Hepatocyte (in vitro differentiated cells): ENCODE results near the gene MYO18B. TPM values are rescaled to one million over a fixed set of nuclear protein-coding genes. Genes with fewer than 3 reads are reported as not detected.

ENCODE experiments used
- DNase-seq: peaks from one replicate; pipeline ENCODE4 v3.0.0-alpha.2; 2016; ENCODE audit warnings: low spot score
- H2AFZ ChIP-seq: fragments of 200-600 bp; sonication (generic); 2 replicates; pipeline ENCODE4 v1.6.0; 2016; ENCODE audit warnings: antibody characterized with exemption, mild to moderate bottlenecking
- H3K27ac ChIP-seq: fragments of 200-600 bp; sonication (generic); 2 replicates; pipeline ENCODE4 v1.5.1; 2016; ENCODE audit warnings: mild to moderate bottlenecking
- H3K27me3 ChIP-seq: fragments of 200-600 bp; sonication (generic); 2 replicates; pipeline ENCODE4 v1.6.1; 2016
- H3K36me3 ChIP-seq: fragments of 200-600 bp; sonication (generic); replicated peaks from 2 replicates; pipeline ENCODE4 v1.5.1; 2016; ENCODE audit warnings: low read depth; ENCODE audit not compliant: insufficient read depth
- H3K4me1 ChIP-seq: fragments of 200-600 bp; sonication (generic); 2 replicates; pipeline ENCODE4 v1.5.1; 2016; ENCODE audit warnings: mild to moderate bottlenecking, moderate library complexity; ENCODE audit not compliant: insufficient read depth
- H3K4me2 ChIP-seq: fragments of 200-600 bp; sonication (generic); 2 replicates; pipeline ENCODE4 v1.6.0; 2016
- H3K4me3 ChIP-seq: fragments of 200-600 bp; sonication (generic); 2 replicates; pipeline ENCODE4 v1.5.1; 2016; ENCODE audit warnings: mild to moderate bottlenecking
- H3K79me2 ChIP-seq: fragments of 200-600 bp; sonication (generic); 2 replicates; pipeline ENCODE4 v1.6.0; 2017; ENCODE audit warnings: mild to moderate bottlenecking
- H3K9me2 ChIP-seq: fragments of 200-600 bp; sonication (generic); replicated peaks from 2 replicates; pipeline ENCODE4 v1.6.0; 2017; ENCODE audit warnings: mild to moderate bottlenecking; ENCODE audit not compliant: insufficient read depth
- H3K9me3 ChIP-seq: fragments of 200-600 bp; sonication (generic); 2 replicates; pipeline ENCODE4 v1.5.1; 2016; ENCODE audit warnings: low read depth, mild to moderate bottlenecking
- H4K20me1 ChIP-seq: fragments of 200-600 bp; sonication (generic); 2 replicates; pipeline ENCODE4 v1.6.0; 2016; ENCODE audit warnings: mild to moderate bottlenecking; ENCODE audit not compliant: insufficient read depth, poor library complexity, severe bottlenecking
- EZH2 ChIP-seq: fragments of 200-600 bp; sonication (generic); IDR thresholded peaks from 2 replicates; pipeline ENCODE4 v1.6.1; 2016; ENCODE audit warnings: antibody characterized with exemption, mild to moderate bottlenecking, borderline replicate concordance
- EZH2phosphoT487 ChIP-seq: fragments of 200-600 bp; sonication (generic); IDR thresholded peaks from one replicate; pipeline ENCODE4 v1.6.1; 2018; ENCODE audit warnings: antibody characterized with exemption, mild to moderate bottlenecking, low read depth, moderate library complexity; ENCODE audit not compliant: unreplicated experiment, severe bottlenecking
- WGBS: methylation state at CpG from one replicate; pipeline ENCODE4 v1.1.6; 2016; ENCODE audit warnings: low lambda C conversion rate; ENCODE audit errors: missing lambda C conversion rate; 5-methylcytosine and 5-hydroxymethylcytosine counted together
- polyA plus RNA-seq: library from polyadenylated mRNA; unstranded; fragments of >200 nt; fragmentation: Nextera tagmentation; extraction: Ambion mirVana; gene quantifications from 2 replicates; pipeline ENCODE4 v1.2.1, GENCODE V29; 2016
- total RNA-seq: library from RNA; depleted of rRNA; stranded (reverse); fragments of >200 nt; gene quantifications from 2 replicates; pipeline ENCODE4 v1.2.3, GENCODE V29; 2014
- TF ChIP-seq, protein P1 (sequence below): fragments of 200-600 bp; sonication (generic); IDR thresholded peaks from 2 replicates; pipeline ENCODE4 v1.5.1; 2016; ENCODE audit warnings: antibody characterized with exemption, mild to moderate bottlenecking; ENCODE audit not compliant: poor library complexity

MYO18B gene
- total and polyA plus RNA-seq, 2 experiments from 2014 or later, result 0.23 TPM; not detected in 1

DNA sequence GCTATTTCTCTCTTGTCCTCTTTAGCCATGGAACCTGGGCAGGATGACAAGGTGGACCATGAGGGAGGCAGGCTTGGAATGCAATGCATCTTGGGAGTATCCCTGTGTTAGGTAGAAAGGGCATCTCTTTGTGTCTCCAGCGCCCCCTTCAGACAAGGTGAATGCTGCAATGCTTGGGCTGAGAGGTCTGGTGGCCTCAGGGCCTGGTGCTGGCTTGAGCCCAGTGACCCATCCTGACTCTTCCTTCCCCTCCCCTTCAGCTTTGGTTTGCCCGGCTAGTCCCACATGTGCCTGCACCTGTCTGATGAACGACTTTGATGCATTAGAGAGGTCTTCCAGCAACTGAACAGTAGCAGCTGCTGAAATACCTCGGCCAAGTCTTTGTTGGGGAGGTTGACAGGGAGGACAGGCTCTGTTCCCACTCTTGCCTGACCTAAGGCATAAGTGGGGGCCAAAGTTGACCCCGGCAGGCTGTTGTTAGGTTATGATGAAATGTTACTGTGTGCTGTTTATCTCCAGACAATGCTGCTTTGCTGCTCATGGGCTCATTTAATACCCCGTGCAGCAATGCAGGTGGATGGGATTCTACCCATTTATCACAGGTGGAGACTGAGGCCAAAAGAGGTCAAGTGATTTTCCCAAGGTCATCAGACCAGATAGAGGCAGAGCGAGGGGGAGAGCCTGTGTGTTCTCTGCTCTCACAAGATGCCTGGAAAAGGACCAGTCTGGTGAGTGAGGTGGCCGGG lies 22.5 kb downstream of the MYO18B start:
- WGBS, result 74% methylated on average over 8 of the region's 8 CpGs
- Histone ChIP-seq H2AFZ (no peak overlapping the region), H3K4me1 (peaks cover 17% of the 10 kb centered on the region), H3K9me2 (no peaks in the 10 kb centered on the region), H4K20me1 (no peaks in the 10 kb centered on the region), H3K79me2 (no peaks in the 10 kb centered on the region), H3K36me3 (no peaks in the 10 kb centered on the region), H3K27me3 (no peaks in the 10 kb centered on the region), H3K27ac (no peak overlapping the region), H3K4me3 (no peak overlapping the region), H3K4me2 (no peak overlapping the region), H3K9me3 (no peaks in the 10 kb centered on the region)
- TF ChIP-seq EZH2 (no peak), EZH2phosphoT487 (no peak)
- TF ChIP-seq, protein P1, sequence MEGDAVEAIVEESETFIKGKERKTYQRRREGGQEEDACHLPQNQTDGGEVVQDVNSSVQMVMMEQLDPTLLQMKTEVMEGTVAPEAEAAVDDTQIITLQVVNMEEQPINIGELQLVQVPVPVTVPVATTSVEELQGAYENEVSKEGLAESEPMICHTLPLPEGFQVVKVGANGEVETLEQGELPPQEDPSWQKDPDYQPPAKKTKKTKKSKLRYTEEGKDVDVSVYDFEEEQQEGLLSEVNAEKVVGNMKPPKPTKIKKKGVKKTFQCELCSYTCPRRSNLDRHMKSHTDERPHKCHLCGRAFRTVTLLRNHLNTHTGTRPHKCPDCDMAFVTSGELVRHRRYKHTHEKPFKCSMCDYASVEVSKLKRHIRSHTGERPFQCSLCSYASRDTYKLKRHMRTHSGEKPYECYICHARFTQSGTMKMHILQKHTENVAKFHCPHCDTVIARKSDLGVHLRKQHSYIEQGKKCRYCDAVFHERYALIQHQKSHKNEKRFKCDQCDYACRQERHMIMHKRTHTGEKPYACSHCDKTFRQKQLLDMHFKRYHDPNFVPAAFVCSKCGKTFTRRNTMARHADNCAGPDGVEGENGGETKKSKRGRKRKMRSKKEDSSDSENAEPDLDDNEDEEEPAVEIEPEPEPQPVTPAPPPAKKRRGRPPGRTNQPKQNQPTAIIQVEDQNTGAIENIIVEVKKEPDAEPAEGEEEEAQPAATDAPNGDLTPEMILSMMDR, result no peak
- DNase-seq, result no peak

DNA sequence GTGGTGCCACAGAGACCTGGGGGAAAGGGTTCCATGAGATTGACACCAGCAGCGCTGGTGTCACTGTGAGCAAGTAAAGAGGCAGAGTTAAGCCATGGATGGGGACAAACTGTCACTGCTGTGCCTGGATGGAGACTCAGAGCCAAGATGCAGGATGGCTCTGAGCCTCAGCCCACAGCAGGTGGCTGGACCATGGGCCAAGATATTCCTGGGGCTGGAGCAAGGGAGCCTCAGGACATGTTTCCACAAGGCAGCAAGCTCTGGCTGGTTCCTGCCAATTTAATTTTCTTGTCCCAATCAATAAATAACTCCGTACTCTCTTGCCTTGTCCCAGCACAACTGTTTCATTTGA lies 23.0 kb downstream of the MYO18B start:
- no peak overlapping the region for H3K4me2 ChIP-seq
- H3K36me3 ChIP-seq, result no peaks in the 10 kb centered on the region
- TF ChIP-seq EZH2 (no peak), EZH2phosphoT487 (no peak)
- TF ChIP-seq, protein P1, result no peak
- DNase-seq, result no peak
- peaks cover 17% of the 10 kb centered on the region for H3K4me1 ChIP-seq
- no peaks in the 10 kb centered on the region for H4K20me1 ChIP-seq
- H3K79me2 ChIP-seq, result no peaks in the 10 kb centered on the region
- no peak overlapping the region for H3K4me3 ChIP-seq
- 87% methylated on average over 2 of the region's 2 CpGs for WGBS
- H3K27ac ChIP-seq, result no peak overlapping the region
- H3K9me3 ChIP-seq, result no peaks in the 10 kb centered on the region
- no peaks in the 10 kb centered on the region for H3K9me2 ChIP-seq
- H2AFZ ChIP-seq, result no peak overlapping the region
- H3K27me3 ChIP-seq, result no peaks in the 10 kb centered on the region

DNA sequence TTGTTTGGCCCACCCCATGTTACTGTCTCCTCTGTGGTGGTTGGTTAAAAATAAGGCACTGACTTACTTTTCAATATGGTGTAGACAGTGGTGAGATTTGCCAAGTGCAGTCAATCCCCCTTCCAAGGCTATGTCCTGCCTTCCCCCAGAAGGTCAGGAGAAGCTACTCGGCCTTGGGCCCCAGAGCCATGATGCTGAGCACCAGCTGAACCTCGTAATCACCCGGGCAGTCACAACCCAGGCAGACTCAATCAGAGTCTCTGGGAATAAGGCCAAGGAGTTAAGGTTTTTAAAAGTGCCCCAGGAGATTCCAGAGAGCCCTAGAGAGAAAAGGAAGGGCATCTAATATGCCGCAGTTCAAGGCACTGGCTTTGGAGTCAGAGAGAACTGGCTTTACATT lies 23.8 kb downstream of the MYO18B start:
- no peaks in the 10 kb centered on the region for H3K79me2 ChIP-seq
- H4K20me1 ChIP-seq, result no peaks in the 10 kb centered on the region
- no peak overlapping the region for H3K4me2 ChIP-seq
- no peak overlapping the region for H3K27ac ChIP-seq
- H3K9me3 ChIP-seq, result no peaks in the 10 kb centered on the region
- no peaks in the 10 kb centered on the region for H3K9me2 ChIP-seq
- H3K4me3 ChIP-seq, result no peak overlapping the region
- no peak overlapping the region for H2AFZ ChIP-seq
- H3K27me3 ChIP-seq, result no peaks in the 10 kb centered on the region
- no peak for DNase-seq
- TF ChIP-seq EZH2, result no peak
- TF ChIP-seq, protein P1, result no peak
- TF ChIP-seq EZH2phosphoT487, result no peak
- 88% methylated on average over 4 of the region's 4 CpGs for WGBS
- H3K36me3 ChIP-seq, result no peaks in the 10 kb centered on the region
- peaks cover 17% of the 10 kb centered on the region for H3K4me1 ChIP-seq
